Dedifferentiated amniotic fluid mesenchymal stem cell (primary cell): Measurements from ENCODE around the gene C3orf20.

Source experiments
- DNase-seq: peaks from one replicate; pipeline ENCODE4 v3.0.0-alpha.2; 2016; ENCODE audit errors: extremely low spot score

Gene C3orf20

DNA sequence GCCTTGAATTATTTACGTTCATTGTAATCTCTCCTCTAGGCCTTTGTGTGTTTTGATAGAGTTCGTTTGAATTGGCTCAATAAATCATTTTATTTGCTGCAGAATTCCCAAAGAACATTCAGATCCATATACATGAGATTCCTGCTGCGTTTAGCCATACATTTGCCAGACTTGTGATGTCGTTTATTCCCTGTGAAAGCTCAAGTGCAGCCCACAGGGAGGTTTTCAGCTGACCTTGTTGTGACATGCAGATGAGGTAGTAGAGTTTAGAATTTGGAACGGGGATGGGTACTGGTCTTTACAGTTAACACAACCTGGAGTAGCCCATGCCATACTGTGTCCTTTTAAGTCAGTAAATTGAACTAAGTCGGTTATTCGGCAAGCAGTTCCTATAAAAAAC, at the start of gene C3orf20:
Gene C3orf20 (plus strand): TSS at position 301 of the 400 bp plus-strand sequence. CDS start 7,573 bp downstream, outside the sequence.
- DNase-seq = no peak

DNA sequence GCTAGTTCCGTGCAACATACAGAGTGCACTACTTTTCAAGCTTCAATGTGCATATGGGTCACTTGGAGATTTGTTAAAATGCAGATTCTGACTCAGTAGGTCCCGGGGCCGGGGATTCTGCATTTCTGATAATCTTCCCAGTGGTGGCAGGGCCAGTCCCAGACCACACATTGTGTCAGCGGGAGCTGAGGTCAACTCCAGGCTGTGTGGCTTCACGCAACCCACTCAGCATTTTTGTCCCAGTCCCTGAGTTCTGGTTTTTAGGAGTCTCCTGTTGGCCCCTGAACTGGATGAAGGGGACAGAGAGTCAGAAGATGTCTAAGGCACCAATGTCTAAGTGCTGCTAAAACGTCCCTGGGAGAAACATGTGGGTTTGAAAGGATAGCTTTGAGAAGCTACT, 49.5 kb upstream of the C3orf20 start:
- no peak for DNase-seq

DNA sequence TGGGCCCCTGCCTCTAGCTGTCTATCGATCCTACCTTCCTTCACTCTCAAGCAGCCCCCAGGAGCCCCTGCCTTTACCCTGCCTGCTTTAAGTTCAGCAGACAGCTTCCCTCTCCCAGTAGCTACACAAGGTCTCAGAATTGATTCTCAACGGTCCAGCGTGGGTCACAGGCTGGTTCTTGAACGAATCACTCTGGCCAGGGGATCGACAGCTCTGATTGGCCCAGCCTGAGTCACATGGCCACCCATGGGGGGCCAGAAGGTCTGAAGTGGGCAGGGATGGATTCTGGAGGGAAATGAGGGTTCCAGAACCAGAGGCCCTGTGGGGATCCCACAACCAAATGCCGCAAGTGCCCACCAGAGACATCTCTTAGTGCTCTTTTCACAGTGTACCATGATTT, 47.1 kb upstream of the C3orf20 start:
- no peak for DNase-seq

DNA sequence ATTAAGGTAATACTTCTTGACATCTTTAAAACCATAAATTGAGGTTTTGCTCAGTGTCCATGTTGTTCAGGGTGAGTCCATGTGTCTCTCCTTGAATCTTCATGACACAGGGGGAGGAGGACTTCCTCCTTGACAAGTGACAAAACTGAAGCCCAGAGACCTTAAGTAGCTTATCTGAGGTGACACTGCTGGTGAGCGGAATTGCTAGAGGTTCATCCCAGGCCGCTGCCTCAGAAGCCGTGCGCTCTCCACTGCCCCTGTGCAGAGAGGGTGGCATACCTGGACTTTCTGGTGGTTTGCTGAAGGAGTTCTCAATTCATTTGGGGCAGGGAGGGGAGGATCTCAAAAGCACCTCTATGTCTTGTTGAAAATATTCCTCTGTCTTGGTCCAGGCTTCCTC, 46.5 kb upstream of the C3orf20 start:
- no peak for DNase-seq

DNA sequence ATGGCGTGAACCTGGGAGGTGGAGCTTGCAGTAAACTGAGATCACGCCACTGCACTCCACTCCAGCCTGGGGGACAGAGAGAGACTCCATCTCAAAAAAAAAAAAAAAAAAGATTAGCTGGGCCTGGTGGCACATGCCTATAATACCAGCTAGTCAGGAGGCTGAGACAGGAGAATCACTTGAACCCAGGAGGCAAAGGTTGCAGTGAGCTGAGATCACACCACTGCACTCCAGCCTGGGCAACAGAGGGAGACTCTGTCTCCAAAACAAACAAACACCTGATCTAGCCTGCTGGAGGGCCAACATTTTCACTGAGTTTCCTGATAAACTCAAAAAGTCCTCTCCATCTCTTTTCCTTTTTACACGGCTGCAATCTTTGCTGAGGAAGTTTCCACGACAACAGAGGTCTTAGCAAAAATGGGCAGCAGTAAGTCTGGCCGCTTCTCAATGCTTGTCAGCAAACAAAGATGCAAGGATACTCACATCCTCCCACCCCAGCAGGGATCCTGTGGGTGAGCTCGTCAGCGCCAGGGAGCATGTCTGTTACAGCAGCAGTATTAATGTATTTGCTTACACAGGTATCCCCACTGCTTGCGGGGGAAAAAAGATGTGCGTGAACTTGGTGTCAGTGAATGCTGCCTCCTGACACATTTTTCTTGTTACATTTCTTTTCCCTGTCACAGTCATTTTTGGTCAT, 44.4 kb upstream of the C3orf20 start:
- DNase-seq = no peak

DNA sequence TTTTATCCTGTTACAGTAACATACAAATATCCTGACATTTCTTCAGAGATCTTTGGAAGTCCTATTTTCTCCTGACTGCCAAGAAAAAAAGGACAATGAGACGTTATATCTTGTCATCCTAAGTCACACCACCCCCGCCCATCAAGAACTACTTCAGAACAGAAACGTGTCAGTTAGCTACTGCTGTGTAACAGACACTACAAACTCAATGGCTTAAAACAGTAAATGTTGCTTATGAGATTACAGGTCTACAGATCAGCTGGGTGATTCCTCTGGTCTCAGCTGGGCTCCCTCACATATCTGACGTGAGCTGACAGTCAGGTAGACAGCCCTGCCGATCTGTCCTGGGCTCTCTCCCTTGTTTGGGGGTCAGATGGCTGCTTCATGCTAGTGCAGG, 43.8 kb upstream of the C3orf20 start:
- no peak for DNase-seq

DNA sequence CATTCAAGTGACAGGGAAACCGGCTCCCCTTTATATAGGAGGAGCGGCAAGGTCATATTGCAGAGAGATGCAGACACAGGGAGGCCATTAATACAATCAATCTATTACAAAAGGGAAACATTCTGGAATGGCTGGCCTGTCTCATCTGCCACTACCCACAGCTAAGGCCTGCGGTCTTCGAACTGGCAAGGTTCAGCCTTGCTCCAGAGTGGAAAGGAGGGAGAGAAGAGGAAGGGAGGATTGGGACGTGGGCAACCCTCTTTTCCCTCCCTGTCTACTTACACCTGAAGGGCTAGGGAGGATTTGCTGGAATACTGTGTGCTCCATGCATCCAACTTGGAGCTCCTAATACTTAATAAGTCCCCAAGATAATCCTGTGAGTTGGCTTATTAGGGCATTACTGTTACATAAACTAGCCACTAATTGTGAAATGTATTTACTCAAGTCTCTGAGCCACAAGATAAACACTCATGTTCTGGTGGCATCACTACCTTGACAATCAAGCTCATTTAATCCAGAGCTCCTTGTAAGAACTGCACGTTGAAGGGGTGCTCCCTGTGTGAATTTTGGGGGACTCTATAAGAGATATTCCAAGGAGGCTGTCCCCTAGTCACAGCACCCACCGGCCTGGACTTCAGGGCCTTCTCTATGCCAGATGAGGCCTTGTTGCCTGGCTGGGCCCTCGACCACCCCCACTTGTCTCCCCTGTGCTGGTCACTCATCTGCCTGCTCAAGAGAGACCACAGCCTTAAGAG, 43.1 kb upstream of the C3orf20 start:
- DNase-seq = no peak

DNA sequence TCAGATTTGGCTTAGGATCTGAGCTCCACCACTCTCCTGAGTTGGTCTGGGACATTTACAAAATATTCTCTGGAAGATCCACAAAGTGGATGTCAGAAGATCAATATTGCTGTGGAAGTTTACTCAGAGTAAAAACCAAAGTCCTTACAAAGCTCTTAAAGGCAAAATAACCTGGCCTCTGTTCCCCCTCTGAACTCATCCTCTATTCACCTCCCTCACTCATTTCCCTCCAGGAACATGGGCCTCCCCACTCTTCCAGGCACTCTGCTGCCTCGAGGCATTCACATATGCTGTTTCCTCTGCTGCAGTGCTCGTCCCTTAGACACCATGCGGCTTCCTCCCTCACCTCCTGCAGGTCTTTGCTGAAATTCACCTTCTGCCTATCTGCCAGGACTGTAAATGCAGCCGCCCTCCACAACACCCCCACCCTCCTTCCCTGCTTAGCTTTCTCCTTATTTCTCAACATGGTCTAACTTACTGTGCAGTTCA, 42.5 kb upstream of the C3orf20 start:
- no peak for DNase-seq

DNA sequence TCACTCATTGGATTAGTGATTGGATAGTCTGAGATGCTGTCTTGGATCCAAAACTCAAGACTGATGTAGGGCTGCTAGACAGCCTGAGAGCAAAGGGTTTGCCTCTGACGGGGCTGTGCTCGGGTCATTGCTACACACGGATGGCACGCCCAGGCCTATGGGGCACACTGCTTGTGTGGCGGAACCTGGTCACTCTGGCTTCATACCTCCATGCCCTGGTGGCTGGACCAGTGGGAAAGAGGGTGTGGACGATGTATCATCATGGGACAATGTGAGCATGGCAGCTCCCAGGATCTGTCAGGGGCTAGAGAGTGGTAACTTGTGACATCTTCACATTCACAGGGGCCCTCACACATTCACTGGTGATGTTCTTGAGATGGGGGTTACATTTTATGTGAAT, 41.5 kb upstream of the C3orf20 start:
- no peak for DNase-seq

DNA sequence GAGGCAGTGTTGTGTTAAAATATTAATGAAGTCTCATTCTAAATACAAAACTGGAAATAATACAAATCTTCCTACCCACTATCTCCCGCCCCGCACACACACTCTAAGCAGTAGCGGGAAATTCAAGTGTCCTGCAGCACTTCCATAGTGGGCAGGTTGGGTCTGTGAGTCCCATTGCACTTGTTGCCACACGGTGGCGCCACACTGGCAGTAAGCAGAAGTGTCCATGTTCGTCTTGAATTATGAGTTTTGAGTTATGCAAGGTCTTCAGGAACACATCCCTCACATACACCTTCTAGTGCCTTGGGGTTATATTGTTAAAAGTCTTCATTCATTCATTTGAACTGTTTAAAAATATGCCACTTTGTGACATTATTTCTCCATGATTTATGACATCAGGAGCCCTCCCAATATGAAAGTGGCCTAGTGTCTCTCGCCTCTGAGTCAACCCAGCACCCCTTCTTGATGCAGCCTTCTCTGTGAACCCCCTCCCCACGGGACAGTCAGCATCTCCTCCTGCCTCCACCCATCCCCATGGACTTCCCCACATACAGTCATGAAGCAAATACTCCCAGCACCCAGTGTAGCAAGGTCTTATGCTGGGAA, 41.0 kb upstream of the C3orf20 start:
- no peak for DNase-seq

DNA sequence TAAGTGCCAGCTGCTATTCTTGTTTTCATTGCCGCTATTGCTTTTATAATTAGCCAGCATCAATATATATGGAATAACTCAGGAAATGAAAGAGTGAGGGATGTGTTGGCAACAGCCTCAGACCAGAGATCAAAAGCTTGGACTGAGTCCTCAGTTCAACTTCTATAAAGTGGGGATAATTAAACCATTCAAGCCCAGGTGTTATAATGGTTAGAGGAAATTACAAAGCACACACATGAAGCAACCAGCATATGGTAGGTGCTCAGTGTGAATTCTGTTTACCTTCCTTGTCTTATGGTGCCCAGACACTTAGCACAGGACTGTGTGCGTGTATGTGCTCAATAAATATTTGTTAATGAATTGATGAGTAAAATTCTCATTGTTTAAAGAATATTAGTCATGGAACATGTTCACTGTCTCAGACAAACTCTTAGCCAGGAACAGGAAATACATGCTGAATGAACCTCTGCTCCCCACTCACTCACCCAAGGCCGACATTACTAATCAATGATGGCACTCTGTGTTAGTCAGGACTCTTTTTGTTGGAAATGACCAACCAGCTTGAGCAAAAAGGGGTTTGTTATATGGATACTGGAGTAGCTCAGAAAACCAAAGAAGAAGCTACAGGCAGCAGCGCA, 40.1 kb upstream of the C3orf20 start:
- no peak for DNase-seq

DNA sequence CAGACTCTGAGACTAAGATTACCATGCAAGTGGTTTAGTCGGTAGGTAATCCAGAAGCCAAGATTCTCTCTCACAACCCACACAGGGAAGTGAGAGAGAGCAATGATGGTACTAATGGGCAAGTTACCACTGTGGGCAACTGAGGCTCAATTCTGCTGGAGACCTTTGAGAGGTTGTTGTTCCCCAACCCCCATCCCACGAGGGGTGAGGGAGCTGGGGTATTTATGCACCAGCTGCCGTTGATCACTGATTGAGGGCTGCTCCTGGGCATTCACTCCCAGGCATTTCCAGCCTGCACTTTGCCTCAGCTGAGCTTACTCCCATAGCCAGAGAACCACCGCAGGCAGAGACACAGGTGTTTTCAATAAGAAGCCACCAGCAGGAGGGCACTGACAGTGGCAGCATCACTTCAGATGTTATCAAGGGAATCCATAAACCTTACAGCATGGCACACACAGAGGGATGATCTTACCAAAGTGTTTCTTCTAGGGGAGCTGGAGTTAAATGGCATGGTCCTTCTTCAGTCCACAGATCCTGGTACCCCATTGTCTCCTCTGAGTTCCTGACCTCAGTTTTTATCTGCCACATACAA, 38.3 kb upstream of the C3orf20 start:
- no peak for DNase-seq

DNA sequence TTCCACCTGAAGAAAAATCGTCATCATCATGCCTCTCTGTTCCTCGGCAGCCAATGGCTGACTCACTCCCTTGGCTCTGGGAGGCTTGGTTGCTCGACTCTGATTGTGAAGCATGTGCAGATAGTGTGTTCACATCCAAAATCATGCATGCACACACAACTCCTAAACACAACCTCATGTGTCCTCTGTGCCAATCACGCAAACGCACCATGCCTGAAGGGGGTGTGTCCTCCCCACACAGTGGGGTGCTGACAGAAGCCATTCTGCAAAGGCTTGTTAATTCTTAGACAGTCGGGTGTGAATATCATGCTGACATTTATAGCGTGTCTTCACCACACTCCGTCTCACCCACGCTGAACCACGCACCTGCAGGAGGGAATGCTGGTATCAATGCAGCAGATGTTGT, 34.8 kb upstream of the C3orf20 start:
- DNase-seq = no peak

DNA sequence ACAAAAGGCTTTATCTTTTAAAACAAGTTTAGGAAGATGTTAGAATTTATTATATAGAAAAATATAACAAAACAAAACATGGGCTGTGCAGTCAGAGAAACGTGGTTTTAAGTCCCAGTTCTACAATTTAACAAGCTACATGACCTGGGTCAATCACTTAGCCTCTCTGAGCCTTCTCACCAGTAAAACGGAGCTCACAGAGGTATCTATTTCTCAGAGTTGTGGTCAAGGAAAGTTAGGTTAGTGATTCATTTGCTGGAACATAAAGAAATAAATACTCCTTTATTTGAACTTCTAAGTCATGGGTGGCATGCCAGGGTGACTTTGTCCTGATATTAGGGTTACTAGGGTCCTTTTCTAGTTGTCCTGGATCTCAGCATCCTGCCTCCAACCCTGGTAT, 34.2 kb upstream of the C3orf20 start:
- DNase-seq = no peak

DNA sequence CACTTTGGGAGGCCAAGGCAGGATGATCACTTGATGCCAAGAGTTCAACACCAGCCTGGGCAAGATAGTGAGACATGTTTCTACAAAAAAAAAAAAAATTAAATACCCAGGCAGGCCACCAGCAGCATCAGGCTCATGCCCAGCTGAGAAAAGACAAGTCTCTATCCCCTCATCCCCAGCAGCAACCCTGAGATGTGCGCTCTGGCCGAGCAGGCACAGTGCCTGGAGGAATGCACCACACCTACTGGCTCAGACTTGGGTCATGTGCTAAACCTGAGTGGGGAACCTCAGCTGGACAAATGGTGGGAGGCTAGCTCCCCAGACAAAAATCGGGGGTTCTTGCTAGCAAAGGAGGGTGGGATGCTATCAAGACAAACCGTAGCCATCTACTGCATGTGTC, 33.6 kb upstream of the C3orf20 start:
- DNase-seq = no peak

DNA sequence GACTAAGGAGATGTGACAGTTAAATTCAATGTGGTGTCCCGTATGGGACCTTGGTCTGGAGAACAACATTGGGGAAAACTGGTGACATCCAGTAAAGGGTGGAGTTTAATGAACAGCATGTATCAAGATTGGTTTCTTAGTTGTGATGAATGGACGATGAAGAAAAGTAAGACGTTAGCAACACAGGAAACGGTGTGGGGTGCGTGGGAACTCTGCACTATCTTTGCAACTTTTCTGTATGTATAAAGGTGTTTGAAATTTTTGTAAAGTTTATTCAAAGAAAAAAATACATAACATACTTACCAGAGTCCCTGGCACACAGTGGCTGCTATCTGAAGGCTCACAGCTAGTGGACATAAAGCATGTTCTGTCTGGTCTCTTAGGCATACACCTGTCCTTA, 29.5 kb upstream of the C3orf20 start:
- no peak for DNase-seq

DNA sequence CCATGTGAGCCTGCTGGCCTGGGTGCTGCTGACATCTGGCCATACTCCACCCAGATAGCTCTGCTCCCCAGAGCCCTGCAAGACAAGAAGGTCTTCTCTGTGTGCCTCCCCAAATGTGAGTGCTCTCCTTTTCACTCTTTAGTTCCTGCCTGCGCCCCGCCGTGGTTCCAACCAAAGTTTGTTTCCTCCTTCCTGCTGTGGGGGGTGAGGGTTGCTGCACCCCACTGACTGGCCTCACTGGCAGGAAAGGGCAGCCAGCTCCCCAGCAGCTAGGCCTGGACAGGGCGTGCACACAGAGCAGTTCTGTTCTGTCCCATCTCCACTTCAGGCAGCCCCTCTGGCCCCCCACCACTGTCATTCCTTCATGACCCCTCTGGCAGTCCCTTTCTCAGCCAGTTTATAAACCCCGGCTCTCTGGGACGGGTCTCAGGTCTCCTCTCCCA, 28.8 kb upstream of the C3orf20 start:
- DNase-seq = no peak

DNA sequence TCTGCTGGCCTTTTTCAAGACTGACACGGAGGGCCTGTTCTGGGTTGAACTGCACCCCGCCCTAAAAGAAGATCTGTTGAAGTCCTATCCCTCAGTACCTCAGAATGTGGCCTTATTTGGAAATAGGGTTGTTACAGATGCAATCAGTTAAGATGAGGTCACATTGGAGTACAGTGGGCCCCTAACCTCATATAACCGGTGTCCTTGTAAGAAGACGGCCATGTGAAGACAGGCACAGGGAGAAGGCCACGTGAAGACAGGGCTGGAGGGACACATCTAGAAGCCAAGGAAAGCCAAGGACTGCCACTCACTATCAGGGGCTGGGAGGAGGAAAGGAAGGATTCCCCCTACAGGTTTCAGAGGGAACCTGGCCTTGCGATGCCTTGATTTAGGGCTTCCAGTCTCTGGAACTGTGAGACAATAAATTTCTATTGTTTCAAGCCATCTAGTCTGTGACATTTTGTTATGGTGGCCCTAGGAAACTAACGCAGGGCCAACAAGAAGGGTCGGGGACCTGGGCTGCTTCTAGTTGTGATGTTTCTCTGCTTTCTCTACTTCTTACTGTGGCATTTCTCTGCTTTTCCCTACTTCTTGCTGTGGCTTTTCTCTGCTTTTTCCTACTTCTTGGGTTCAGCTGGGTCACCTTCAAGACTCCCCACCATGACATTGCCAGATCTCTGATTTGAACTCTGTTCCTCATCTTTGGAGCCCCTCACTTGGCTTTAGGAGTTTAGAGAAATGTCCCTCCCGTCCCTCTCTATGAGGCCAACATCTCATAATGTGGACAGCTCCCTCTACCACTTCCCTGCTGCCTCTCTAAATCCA, 28.1 kb upstream of the C3orf20 start:
- no peak for DNase-seq

DNA sequence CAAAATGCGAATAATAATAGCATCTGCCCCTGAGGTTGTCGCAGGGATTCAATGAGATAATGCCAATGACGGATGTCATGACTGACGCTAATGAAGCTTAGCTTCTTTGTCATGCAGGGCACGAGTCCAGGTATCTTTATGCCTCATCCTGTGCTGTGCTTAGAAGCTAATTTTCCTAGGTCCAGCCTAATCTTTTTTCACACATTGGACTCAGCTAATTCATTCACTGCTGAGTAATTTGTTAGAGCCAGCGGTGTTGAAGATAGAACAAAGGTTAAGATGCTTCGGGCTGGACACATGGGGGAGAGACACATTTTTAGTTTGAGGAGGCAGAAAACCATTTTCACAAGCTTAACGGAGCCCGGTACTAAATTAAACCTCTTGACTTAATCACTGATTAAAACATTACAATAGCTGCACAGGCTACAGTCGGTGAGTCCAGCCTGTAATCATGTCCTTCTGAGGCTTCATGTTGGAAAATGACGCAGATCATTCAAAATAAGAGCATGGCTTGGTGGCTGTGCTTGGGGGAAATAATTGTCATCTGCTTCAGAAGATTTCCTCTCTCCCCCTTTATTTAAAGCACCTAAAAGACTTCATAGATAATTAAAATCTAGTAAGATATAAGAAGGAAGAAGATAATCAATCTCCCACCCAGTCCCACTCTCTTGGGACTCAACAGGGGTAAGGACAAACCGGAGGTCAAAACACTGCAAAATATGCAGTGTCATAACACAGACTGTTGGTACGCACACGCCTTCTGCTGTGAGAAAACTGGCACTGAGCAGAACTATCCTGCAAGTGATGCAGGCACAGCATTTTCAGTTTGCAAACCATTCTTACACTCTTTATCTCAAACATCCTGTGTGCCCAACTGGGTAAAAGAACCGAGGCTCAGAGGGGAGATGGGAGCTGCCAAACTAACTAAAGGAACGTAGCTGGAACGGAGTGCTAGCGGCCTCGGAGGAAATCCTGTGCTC, 26.7 kb upstream of the C3orf20 start:
- no peak for DNase-seq

DNA sequence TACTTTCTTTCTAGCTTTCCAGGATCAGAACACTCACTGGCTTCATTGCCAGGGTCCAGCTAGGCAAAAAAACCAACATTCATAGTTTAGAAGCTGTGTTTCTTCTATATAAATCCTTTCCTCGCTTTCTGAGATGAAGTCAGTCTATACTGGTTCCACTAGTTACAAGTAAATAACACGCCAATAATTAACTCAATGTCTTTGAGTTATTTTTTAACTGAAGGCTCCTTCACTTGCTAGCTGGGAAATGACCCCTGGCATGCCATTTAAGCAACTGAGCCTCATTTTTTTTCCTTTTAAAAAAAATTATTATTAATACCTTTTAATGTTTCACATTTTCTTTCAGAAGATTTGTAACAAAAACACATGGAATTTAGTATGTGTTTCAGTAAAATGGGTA, 25.5 kb upstream of the C3orf20 start:
- DNase-seq = no peak
